A673 (cell line): ENCODE results near the gene BRAT1.

Source experiments
- CTCF ChIP-seq: fragments of 300-800, 200-600 bp; sonication (generic); conservative IDR thresholded peaks from 2 replicates; pipeline ENCODE4 v1.5.1; 2017; ENCODE audit warnings: low read depth, mild to moderate bottlenecking, antibody characterized with exemption, low read length, moderate library complexity, mixed read lengths
- EZH2 ChIP-seq: fragments of 200-600 bp; sonication (generic); IDR thresholded peaks from 2 replicates; pipeline ENCODE4 v1.6.1; 2017; ENCODE audit warnings: borderline replicate concordance, low read depth, mild to moderate bottlenecking, mixed read lengths, antibody characterized with exemption, low read length; ENCODE audit not compliant: poor library complexity, severe bottlenecking

GRCh38 chr7:2492038-2492437 lies 63.3 kb downstream of the BRAT1 start:
- TF ChIP-seq CTCF, result no peak
- TF ChIP-seq EZH2, result no peak
